Measurements from ENCODE around the gene FBXO4. TPM values are rescaled to one million over a fixed set of nuclear protein-coding genes. Genes with fewer than 3 reads are reported as not detected.

The FBXO4 gene
- total and polyA plus RNA-seq, 12 donors, result 3.1 to 12.2 (median 5.3) TPM

Other genes with a start within 250 kb of the FBXO4 start
- gene OXCT1, start 54.9 kb upstream of the FBXO4 start, total RNA-seq, result 100 to 1,000 TPM in 9 of 10 donors, 10 to 100 TPM in 1; 93.2 to 340 (median 261) TPM
- 100 to 1,000 TPM in 1 of 2 donors, 10 to 100 TPM in 1; 22.2 to 102 TPM for gene OXCT1, start 54.9 kb upstream of the FBXO4 start, polyA plus RNA-seq
- gene RIMOC1, start 20.9 kb upstream of the FBXO4 start, total RNA-seq, result 10 to 100 TPM; 10.2 to 27.6 (median 17.1) TPM
- 1 to 10 TPM; 5.1 to 6.5 TPM for gene RIMOC1, start 20.9 kb upstream of the FBXO4 start, polyA plus RNA-seq

All from heart right ventricle (tissue), 12 donors.